Pancreas (tissue), 10 donors: ENCODE results near the gene SLMAP. TPM values are rescaled to one million over a fixed set of nuclear protein-coding genes. Genes with fewer than 3 reads are reported as not detected.

Experiments used
- ATAC-seq, 4 donors: fragments of 200-7000 bp; cut with Tn5 transposase; one replicate each; pipeline versions ENCODE4 v1.8.0 to v1.9.1; 2020; ENCODE audit warnings: mild to moderate bottlenecking in 4 of 4, moderate library complexity in 4 of 4
- DNase-seq, 6 donors: peaks; one replicate each; pipeline ENCODE4 v3.0.0-alpha.2; 2020
- FAIRE-seq: peaks from 2 replicates; lab custom pipeline; 2012; peaks lifted over from hg19 to GRCh38; lab: Jason Lieb, UNC
- H3K27ac ChIP-seq, 4 donors: fragments of 200-600 bp; sonication (generic); 1 replicate in 3 of 4; 2 replicates in 1 of 4; pipeline versions ENCODE4 v1.5.0 to v1.8.0; 2020
- H3K27me3 ChIP-seq, 4 donors: fragments of 200-600 bp; one replicate each; pipeline ENCODE4 v1.8.0; 2021
- H3K36me3 ChIP-seq, 3 donors: fragments of 200-600 bp; sonication (generic) in 1 of 3; one replicate each; pipeline versions ENCODE4 v1.5.0 to v1.8.0; 2020 to 2021
- H3K4me1 ChIP-seq, 3 donors: fragments of 200-600 bp; one replicate each; pipeline ENCODE4 v1.8.0; 2021
- H3K4me3 ChIP-seq, 4 donors: fragments of 200-600 bp; sonication (generic) in 2 of 4; one replicate each; pipeline versions ENCODE4 v1.5.0 to v1.8.0; 2020 to 2021
- H3K9me3 ChIP-seq, 4 donors: fragments of 200-600 bp; one replicate each; pipeline ENCODE4 v1.8.0; 2021
- WGBS, 2 donors: extraction: QIAGEN DNeasy Blood & Tissue Kit; methylation state at CpG; one replicate each; pipeline ENCODE4 v1.1.7; 2013; 5-methylcytosine and 5-hydroxymethylcytosine counted together
- intact Hi-C, 3 donors: fragments of 100-400 bp; cut with DNase I; formaldehyde crosslinking; loops; one replicate each; pipeline versions ENCODE4 v1.11.1 to v1.14.2; 2022
- polyA plus RNA-seq, 2 donors: library from polyadenylated mRNA; stranded (reverse); fragments of 200-250 nt; gene quantifications; one replicate each; pipeline ENCODE4 v1.2.3, GENCODE V29; 2013
- total RNA-seq, 6 donors: library from RNA; stranded (reverse); fragmentation: NEBNext Ultra II Directional in 4 of 6; extraction: Animal tissue kit (Norgen Biotek cat#: 25700) in 4 of 6; gene quantifications; one replicate each; pipeline versions ENCODE4 v1.2.1 to v1.2.4, GENCODE V29; 2021 to 2023
- TF ChIP-seq, protein P1 (sequence below), 4 donors: fragments of 200-600 bp; sonication (generic) in 3 of 4; IDR thresholded peaks; one replicate each; pipeline versions ENCODE4 v1.5.0 to v1.8.0; 2021; ENCODE audit warnings: antibody characterized with exemption in 4 of 4
- donor health status: healthy with polysubstance abuse.
- donor health status: DM: no; HTN: no; CAD: no; lungs with moderate emphysema.
- donor health status: DM: no; HTN: no; CAD: no.
- donor health status: control.
- donor health status: control.
- donor health status: Bipolar disorder and iron deficiency.
- donor health status: DM: yes; HTN: yes; CAD: no.
- donor health status: DM: no; HTN: no; CAD: no.
- donor health status: DM: no; HTN: no; CAD: no.
- donor health status: DM: yes; HTN: yes; CAD: no.

The SLMAP gene
- total and polyA plus RNA-seq, 8 donors: 9.0 to 39.6 (median 22.7) TPM

DNA sequence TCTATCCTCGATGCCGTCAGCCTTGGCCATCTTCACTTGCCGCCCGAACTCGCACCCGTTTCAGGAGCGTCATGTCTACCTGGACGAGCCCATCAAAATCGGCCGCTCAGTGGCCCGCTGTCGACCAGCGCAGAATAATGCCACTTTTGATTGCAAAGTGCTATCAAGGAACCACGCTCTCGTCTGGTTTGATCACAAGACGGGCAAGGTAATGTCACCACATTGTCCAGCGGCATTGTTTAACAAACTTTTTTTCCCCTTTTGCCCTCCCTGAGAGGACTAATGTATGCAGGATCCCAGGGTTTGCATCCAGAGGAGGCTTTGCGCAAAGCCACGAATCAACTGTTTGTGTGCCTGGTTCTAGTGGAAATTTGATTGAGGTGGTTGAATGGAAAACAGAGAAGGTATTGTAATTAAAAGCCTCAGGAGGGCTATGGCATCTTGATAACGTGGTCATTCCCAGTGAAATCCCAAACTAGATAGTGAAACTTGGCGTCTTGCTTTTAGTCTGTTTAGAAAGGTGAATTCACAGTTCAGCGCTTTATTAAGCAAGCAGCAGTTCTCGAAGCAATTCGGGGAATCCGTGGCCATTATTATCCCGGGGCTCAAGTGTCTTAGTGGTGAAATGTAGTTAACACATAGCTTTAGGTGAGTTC is 1.7 kb downstream of the SLMAP start:
- Histone ChIP-seq H3K27ac (no peak overlapping the region), H3K4me3 (peak overlapping the region; percentile 58 to 94 (median 86)), H3K27me3 (no peaks in the 10 kb centered on the region), H3K4me1 (peaks cover 0 to 24% (median 15%) of the 10 kb centered on the region in 3 donors), H3K9me3 (no peaks in the 10 kb centered on the region), H3K36me3 (no peaks in the 10 kb centered on the region)
- no peak for FAIRE-seq
- WGBS, 2 donors: 5 to 8% methylated on average over 26 of the region's 26 CpGs
- intact Hi-C loops: no loop called here
- TF ChIP-seq, protein P1, sequence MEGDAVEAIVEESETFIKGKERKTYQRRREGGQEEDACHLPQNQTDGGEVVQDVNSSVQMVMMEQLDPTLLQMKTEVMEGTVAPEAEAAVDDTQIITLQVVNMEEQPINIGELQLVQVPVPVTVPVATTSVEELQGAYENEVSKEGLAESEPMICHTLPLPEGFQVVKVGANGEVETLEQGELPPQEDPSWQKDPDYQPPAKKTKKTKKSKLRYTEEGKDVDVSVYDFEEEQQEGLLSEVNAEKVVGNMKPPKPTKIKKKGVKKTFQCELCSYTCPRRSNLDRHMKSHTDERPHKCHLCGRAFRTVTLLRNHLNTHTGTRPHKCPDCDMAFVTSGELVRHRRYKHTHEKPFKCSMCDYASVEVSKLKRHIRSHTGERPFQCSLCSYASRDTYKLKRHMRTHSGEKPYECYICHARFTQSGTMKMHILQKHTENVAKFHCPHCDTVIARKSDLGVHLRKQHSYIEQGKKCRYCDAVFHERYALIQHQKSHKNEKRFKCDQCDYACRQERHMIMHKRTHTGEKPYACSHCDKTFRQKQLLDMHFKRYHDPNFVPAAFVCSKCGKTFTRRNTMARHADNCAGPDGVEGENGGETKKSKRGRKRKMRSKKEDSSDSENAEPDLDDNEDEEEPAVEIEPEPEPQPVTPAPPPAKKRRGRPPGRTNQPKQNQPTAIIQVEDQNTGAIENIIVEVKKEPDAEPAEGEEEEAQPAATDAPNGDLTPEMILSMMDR (IDR thresholded peaks at IDR 0.05): no peak
- no peak for ATAC-seq
- DNase-seq: peak in 3 of 6 donors; percentile 27 to 66 (median 59)

DNA sequence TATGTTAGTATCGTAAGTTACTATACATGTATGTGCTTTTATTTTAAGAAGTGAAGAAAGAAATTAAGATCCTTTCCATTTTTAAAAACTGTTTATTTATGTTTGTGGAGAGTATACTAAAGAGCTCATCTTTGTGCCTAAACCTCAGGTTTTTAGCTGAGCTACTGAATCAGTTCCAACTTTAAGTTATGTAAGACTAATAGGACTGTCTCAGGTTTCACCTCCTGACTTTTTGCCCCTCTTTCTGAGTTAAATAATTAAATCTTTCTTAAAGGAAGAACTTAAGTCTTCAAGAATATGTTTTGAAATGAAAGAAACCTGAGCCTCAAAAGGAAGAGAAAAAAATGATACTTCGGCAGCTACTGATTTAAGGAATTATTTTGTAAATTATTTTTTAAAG is 2.6 kb downstream of the SLMAP start:
- no peak for FAIRE-seq
- H3K4me3 ChIP-seq: peak overlapping the region in 3 of 4 donors; percentile 58 to 94 (median 92)
- DNase-seq: no peak
- 62 to 80% methylated on average over 2 of the region's 2 CpGs for WGBS, 2 donors
- no peak for ATAC-seq
- H3K9me3 ChIP-seq: no peaks in the 10 kb centered on the region
- no peaks in the 10 kb centered on the region for H3K27me3 ChIP-seq
- no peaks in the 10 kb centered on the region for H3K36me3 ChIP-seq
- no peak overlapping the region for H3K27ac ChIP-seq
- TF ChIP-seq, protein P1 (IDR thresholded peaks at IDR 0.05): no peak
- intact Hi-C loops: no loop called here
- peaks cover 0 to 24% (median 15%) of the 10 kb centered on the region in 3 donors for H3K4me1 ChIP-seq

DNA sequence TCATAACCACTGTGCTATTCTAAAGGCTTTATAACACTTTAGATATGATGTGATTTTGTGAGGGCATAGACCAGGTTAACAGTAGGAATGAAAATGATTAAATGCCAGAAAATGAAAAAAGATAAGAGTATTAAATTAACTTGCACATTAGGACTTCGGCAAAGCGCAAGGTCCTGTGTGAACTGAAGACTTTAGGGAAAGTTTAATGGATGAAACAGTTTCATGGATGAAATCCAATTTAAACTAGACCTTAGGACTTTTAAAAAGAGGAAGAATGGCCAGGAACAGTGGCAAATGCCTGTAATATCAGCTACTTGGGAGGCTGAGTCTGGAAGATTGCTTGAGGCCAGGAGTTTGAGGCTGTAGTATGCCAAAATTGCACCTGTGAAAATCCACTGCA is 8.7 kb downstream of the SLMAP start:
- DNase-seq (no peak), ATAC-seq (no peak), FAIRE-seq (no peak)
- no peaks in the 10 kb centered on the region for H3K27me3 ChIP-seq
- H3K36me3 ChIP-seq: no peaks in the 10 kb centered on the region
- intact Hi-C loops: no loop called here
- TF ChIP-seq, protein P1 (IDR thresholded peaks at IDR 0.05): no peak
- 18 to 25% methylated on average over 2 of the region's 2 CpGs for WGBS, 2 donors
- no peaks in the 10 kb centered on the region for H3K9me3 ChIP-seq
- H3K4me3 ChIP-seq: no peak overlapping the region
- no peak overlapping the region for H3K27ac ChIP-seq
- H3K4me1 ChIP-seq: peaks cover 6 to 14% (median 12%) of the 10 kb centered on the region in 3 donors

DNA sequence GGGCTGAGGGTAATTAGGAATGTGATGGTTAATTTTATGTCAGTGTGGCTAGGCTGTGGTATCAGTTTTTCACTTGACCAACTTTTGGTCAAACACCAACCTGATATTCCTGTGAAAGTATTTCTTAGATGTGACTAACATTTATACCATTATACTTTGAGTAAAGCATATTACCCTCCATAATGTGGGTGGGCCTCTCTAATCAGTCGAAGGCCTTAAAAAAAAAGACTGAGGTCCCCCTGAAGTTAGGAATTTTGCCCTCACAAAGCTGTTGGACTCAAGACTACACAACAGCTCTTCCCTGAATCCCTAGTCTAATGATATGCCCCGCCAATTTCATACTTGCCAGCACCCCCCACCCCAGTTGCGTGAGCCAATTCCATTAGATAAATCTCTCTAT is 12.5 kb downstream of the SLMAP start:
- intact Hi-C loops: no loop called here

More for the DNA sequence above, 12.5 kb downstream of the SLMAP start:
- Histone ChIP-seq H3K36me3 (no peaks in the 10 kb centered on the region), H3K9me3 (no peaks in the 10 kb centered on the region), H3K4me3 (no peak overlapping the region), H3K27ac (no peak overlapping the region), H3K27me3 (no peaks in the 10 kb centered on the region), H3K4me1 (peaks cover 14 to 17% (median 16%) of the 10 kb centered on the region in 3 donors)
- FAIRE-seq (no peak), DNase-seq (no peak), ATAC-seq (no peak)
- TF ChIP-seq, protein P1 (IDR thresholded peaks at IDR 0.05): no peak
- WGBS, 2 donors: 96 to 99% methylated on average over 3 of the region's 3 CpGs
